Stimulated activated CD8-positive, alpha-beta memory T cell treated with anti-CD3 and anti-CD28 coated beads, Interleukin-12 subunit alpha, Interleukin-12 subunit beta, amount 100 ng/mL, for 1 hour (primary cell): ENCODE results near the gene ZDHHC23.
A peak's percentile ranks its signal among the peaks of the same experiment; 100 is the strongest.

Source experiments
- DNase-seq: peaks from one replicate; pipeline ENCODE4 v3.0.0-alpha.2; 2020; ENCODE audit warnings: low read depth

Gene ZDHHC23

GRCh38 chr3:113947372-113948014 lies at the start of gene ZDHHC23:
TSS of gene ZDHHC23 (plus strand) at chr3:113948013. CDS start at chr3:113948803, 790 bp downstream.
- peak; percentile 29 for DNase-seq

GRCh38 chr3:113898892-113899291 lies 48.9 kb upstream of the ZDHHC23 start:
- no peak for DNase-seq

- DNase-seq, result no peak
Measured at GRCh38 chr3:113906568-113907140, 41.2 kb upstream of the ZDHHC23 start.

- no peak for DNase-seq
Measured at GRCh38 chr3:113908133-113908532, 39.7 kb upstream of the ZDHHC23 start.

GRCh38 chr3:113910966-113911365 lies 36.8 kb upstream of the ZDHHC23 start:
- no peak for DNase-seq

- DNase-seq, result no peak
Measured at GRCh38 chr3:113912552-113913236, 35.1 kb upstream of the ZDHHC23 start.

- DNase-seq, result no peak
Measured at GRCh38 chr3:113914646-113915045, 33.2 kb upstream of the ZDHHC23 start.

GRCh38 chr3:113927556-113927955 lies 20.3 kb upstream of the ZDHHC23 start:
- no peak for DNase-seq

GRCh38 chr3:113946831-113947230 lies 982 bp upstream of the ZDHHC23 start:
- no peak for DNase-seq

GRCh38 chr3:113948015-113948917 lies 453 bp downstream of the ZDHHC23 start:
- DNase-seq, result no peak

- DNase-seq, result no peak
Measured at GRCh38 chr3:113952921-113953320, 5.1 kb downstream of the ZDHHC23 start.

GRCh38 chr3:113953677-113954076 lies 5.9 kb downstream of the ZDHHC23 start:
- no peak for DNase-seq

- DNase-seq, result no peak
Measured at GRCh38 chr3:113954091-113954685, 6.4 kb downstream of the ZDHHC23 start.

- no peak for DNase-seq
Measured at GRCh38 chr3:113963879-113964278, 16.1 kb downstream of the ZDHHC23 start.

GRCh38 chr3:113966172-113966571 lies 18.4 kb downstream of the ZDHHC23 start:
- DNase-seq, result no peak

GRCh38 chr3:113968986-113969385 lies 21.2 kb downstream of the ZDHHC23 start:
- no peak for DNase-seq

- no peak for DNase-seq
Measured at GRCh38 chr3:113977822-113978221, 30.0 kb downstream of the ZDHHC23 start.

- DNase-seq, result no peak
Measured at GRCh38 chr3:113979916-113980315, 32.1 kb downstream of the ZDHHC23 start.

- DNase-seq, result no peak
Measured at GRCh38 chr3:113981803-113982202, 34.0 kb downstream of the ZDHHC23 start.

GRCh38 chr3:113983544-113983943 lies 35.7 kb downstream of the ZDHHC23 start:
- no peak for DNase-seq

GRCh38 chr3:113985541-113985940 lies 37.7 kb downstream of the ZDHHC23 start:
- no peak for DNase-seq

- no peak for DNase-seq
Measured at GRCh38 chr3:114005481-114005880, 57.7 kb downstream of the ZDHHC23 start.
